Measurements from ENCODE around the gene FUBP1.
A peak's percentile ranks its signal among the peaks of the same experiment; 100 is the strongest.
"Not testable (repeated sequence)": the region's sequence is repeated elsewhere in the genome, so short reads cannot be mapped to it uniquely, and the experiment has no call there.

Gene FUBP1

GRCh38 chr1:77978969-77979876 is at the start of gene FUBP1:
Gene FUBP1 (minus strand): TSS chr1:77979072. CDS start chr1:77979004, 68 bp downstream.
- DNase-seq, result peak; percentile 91

GRCh38 chr1:78021134-78021533 is 42.3 kb upstream of the FUBP1 start:
- not testable (repeated sequence) for DNase-seq

DNA sequence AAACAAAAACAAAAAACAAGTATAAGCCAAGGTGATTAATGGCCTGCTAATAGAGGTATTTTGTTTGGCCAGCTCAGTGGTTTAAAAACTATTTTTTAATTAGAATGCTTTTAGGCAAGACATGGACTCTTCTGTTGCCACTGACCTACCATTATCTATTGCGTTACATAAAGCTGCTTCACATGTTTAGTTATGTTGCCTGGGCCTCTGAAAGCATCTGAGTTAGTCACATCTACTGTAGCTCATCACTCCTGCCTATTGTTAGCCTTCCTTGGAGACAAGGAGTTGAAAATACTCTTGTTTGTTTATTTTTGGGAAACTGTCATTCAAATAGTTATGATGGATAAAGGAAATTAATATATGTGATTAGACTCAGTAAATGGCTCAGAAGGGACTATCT is 40.2 kb upstream of the FUBP1 start:
- DNase-seq, result no peak

DNA sequence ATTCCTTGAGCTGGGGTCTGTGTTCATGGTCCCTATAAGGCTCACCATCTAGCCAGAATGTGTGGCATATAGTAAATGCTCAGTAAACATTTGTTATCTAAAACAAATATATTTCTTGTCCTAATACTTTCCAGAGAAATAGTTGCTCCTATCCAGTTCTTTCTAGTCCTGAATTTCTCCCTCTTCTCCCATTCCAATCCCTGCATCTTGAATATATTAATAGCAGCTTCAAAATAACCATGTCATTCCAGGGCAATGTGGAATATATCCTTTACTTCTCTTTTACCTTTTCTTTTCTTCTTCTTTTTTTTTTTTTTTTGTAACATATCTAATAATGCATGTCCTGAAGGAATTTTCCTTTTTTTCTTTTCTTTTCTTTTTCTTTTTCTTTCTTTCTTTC is 36.3 kb upstream of the FUBP1 start:
- no peak for DNase-seq

GRCh38 chr1:78011050-78011449 is 32.2 kb upstream of the FUBP1 start:
- no peak for DNase-seq

DNA sequence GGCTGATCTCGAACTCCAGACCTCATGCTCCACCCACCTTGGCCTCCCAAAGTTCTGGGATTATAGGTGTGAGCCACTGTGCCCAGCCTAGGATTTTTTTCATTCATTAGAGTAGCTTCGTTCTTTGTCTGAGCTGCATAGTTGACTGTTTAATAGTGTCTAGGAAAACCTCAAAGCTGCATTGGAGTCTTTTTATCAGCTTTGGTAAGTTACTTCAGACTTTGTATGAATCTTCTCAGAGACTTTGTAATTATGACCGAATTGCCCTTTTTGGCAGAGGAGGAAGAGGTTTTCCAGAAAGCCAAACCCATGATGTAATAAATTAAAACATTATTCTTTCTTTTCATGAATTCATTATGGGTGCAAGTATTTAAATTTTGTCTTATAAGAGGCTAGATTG is 31.0 kb upstream of the FUBP1 start:
- no peak for DNase-seq

GRCh38 chr1:78009276-78009675 is 30.4 kb upstream of the FUBP1 start:
- DNase-seq, result no peak

- no peak for DNase-seq
These were observed 28.9 kb upstream of the FUBP1 start for GRCh38 chr1:78007677-78008341.

DNA sequence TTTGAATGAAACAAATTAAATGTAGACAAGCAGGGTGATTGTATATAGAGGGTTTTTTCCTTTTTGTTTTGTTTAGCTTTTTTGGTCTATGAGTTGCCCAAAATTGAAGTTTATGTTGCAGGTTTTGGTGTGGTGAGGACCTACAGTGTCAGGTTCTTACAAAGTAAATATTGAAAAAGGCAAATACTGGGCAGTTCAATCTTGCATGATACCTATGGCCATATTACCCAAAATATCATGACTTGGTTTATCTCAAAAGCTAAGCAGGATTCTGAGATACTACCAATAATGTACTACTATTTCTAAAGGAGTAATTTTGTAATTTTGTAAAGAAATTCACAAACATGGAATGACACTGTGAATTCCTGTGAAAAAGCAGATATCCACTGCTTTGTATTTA is 27.6 kb upstream of the FUBP1 start:
- no peak for DNase-seq

- DNase-seq, result no peak
These were observed 26.9 kb upstream of the FUBP1 start for GRCh38 chr1:78005755-78006154.

DNA sequence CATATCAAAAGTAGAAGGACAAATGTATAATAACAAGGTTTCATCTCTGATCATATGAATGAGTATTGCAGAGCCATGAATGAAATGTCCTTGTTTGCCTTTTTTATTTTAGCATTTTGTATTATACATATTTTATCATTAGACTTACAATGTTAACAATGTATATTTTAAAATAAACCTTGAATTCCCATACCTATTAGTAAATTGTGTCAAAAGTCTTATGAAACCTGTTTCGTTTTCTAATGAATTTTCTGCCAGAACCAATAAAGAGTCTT is 26.5 kb upstream of the FUBP1 start:
- DNase-seq, result no peak

GRCh38 chr1:78004719-78005447 is 26.0 kb upstream of the FUBP1 start, which contains the start of gene DNAJB4:
Gene DNAJB4 (plus strand): TSS chr1:78004939. CDS start chr1:78005111, 172 bp downstream.
- DNase-seq, result peak; percentile 45

DNA sequence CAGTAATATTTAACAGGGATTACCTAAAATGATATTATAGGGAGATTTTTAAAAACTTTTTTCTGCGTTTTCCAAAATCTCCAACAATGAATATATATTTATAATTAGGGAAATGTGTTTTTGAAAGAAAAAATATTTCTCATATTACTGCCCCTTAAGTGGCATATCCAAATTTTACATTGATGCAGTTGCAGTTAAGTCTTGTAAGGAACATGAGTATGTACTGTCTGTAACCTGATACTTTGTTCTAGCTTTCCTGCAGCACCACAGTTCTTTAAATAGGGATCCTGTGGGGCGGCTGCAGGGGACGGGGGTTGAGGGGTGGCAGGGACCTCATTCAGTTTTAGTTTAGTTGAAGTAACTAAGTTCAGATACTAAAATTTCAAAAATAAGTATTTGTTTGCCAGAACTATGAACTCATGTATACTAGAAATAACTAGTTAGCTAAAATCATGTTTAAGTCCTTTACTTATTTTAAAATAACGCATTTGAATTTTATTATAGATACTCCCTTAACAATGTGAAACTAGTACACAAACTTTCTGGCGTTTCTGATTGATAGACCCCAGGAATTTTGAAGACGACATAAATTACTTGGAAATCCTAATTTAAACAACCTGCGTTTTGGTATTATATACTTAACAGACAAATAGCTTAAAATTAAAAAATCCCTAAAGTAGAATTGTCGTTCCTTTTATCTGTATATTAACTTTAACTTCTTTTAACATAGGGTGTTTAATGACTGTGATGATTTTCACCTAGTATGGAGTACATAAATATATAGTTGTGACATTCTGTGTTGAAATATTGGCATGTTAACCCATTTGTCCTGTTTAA is 25.2 kb upstream of the FUBP1 start:
- peak; percentile 22 for DNase-seq

- DNase-seq, result no peak
These were observed 24.3 kb upstream of the FUBP1 start for GRCh38 chr1:78003070-78003746.

- DNase-seq, result not testable (repeated sequence)
These were observed 21.7 kb upstream of the FUBP1 start for GRCh38 chr1:78000536-78000935.

GRCh38 chr1:77996734-77997133 is 17.9 kb upstream of the FUBP1 start:
- no peak for DNase-seq

GRCh38 chr1:77994117-77994705 is 15.3 kb upstream of the FUBP1 start:
- no peak for DNase-seq

- DNase-seq, result no peak
These were observed 12.8 kb upstream of the FUBP1 start for GRCh38 chr1:77991638-77992037.

DNA sequence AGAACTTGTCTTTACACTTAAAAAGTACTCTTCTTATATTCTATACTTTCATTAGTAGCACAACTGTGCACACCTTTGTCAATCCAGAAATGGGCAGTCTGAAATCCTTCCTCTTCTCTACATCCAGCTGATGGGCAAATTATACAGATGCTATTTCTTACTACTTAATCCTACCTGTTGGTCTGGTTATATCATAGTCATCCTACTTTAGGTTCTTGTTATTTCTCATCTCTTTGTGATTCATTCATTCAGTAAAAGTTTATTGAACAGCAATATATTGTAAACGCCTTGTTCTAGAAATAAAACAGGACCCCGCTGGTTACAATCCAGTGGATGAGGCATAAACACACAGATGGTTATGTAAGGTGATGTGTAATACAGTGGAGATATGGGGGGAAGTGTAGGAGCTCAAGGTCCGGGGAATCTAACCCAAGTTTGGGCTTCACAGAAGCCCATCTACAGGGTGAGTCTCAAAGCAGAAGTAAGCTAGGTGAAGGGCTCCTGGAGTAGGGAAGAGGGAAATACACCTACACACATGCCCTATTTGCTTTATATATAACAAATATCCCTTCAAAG is 11.8 kb upstream of the FUBP1 start:
- DNase-seq, result no peak

- DNase-seq, result no peak
These were observed 10.9 kb upstream of the FUBP1 start for GRCh38 chr1:77989744-77990143.

- DNase-seq, result no peak
These were observed 9.0 kb upstream of the FUBP1 start for GRCh38 chr1:77987919-77988318.
